GM12875 (cell line): Measurements from ENCODE around the gene EDIL3.

Source experiments
- H3K4me3 ChIP-seq: one replicate; pipeline ENCODE4 v1.5.1; 2011; ENCODE audit warnings: low read depth, low read length, control low read depth
- CTCF ChIP-seq: IDR thresholded peaks from 2 replicates; pipeline ENCODE4 v1.5.1; 2011; ENCODE audit warnings: low read depth, mild to moderate bottlenecking, control low read depth, inconsistent platforms, low read length, moderate library complexity, borderline replicate concordance; ENCODE audit not compliant: insufficient read depth

Gene EDIL3

GRCh38 chr5:84242286-84242685, 142.4 kb downstream of the EDIL3 start:
- no peak overlapping the region for H3K4me3 ChIP-seq
- TF ChIP-seq CTCF: no peak

GRCh38 chr5:84239494-84239893, 145.2 kb downstream of the EDIL3 start:
- TF ChIP-seq CTCF: no peak
- no peak overlapping the region for H3K4me3 ChIP-seq

GRCh38 chr5:84237126-84237525, 147.6 kb downstream of the EDIL3 start:
- no peak for TF ChIP-seq CTCF
- no peak overlapping the region for H3K4me3 ChIP-seq

- no peak for TF ChIP-seq CTCF
- H3K4me3 ChIP-seq: no peak overlapping the region
These were observed 153.2 kb downstream of the EDIL3 start for GRCh38 chr5:84231433-84231832.

GRCh38 chr5:84229045-84229444, 155.6 kb downstream of the EDIL3 start:
- TF ChIP-seq CTCF: no peak
- H3K4me3 ChIP-seq: no peak overlapping the region

GRCh38 chr5:84228266-84228665, 156.4 kb downstream of the EDIL3 start:
- no peak for TF ChIP-seq CTCF
- H3K4me3 ChIP-seq: no peak overlapping the region

GRCh38 chr5:84227236-84227635, 157.4 kb downstream of the EDIL3 start:
- H3K4me3 ChIP-seq: no peak overlapping the region
- TF ChIP-seq CTCF: no peak
